ELF-1 (cell line): Measurements from ENCODE around the gene MYO7B.
A peak's percentile ranks its signal among the peaks of the same experiment; 100 is the strongest.

Source experiments
- DNase-seq: peaks from one replicate; pipeline ENCODE4 v3.0.0-alpha.2; 2016; ENCODE audit warnings: low read depth, low spot score

Gene MYO7B

DNA sequence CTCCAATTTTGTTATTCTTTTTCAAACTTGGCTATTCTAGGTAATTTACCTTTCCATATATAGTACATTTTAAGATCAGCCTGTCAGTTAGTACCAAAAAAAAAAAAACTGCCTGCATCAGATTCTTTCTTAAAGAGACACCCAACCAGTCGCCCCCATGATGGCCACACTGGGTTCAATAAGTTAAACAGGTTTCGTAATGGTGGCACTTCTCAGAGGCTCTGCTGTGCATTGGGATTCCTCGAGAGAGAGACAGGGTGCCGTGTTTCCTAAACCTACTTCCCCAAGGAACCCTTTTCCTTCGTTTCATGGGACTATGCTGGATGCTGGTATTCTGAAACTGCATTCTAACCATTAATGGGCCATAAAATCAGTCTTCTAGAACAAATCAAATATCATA, 37.4 kb downstream of the MYO7B start:
- DNase-seq, result no peak

DNA sequence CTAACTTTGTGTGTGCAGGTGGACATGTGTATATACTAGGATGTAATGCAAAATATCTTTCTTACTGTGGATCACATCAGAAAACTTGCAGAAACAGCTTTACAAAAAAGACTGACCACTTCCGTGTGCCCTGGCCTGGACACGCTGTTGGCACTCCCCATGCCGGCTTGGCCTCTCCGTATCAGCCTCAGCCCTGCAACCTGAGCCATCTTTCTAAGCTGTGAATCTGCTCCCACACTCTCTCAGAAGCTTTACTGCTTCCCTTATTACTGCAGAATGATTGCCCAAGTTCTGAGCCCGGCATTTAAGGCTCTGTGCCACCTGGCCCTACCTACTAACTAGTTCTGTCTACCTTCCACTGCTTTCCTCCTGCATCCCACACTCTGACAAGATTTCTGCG, 37.8 kb downstream of the MYO7B start:
- DNase-seq, result no peak

DNA sequence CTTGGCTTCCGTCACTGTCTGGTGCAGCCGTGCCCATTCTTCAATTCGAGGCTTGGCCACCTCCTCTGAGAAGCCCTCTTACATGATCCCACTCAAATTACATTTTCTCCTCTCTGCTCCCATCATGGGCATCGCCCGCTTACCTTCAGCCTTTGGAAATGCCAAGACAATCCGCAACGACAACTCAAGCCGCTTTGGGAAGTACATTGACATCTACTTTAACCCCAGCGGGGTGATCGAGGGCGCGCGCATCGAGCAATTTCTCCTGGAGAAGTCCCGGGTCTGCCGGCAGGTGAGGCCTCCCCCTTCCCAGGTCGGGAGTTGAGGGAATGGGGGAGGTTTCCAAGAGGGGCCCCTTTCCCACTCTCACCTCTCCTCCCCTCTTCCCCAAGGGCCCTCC, 38.3 kb downstream of the MYO7B start:
- no peak for DNase-seq

DNA sequence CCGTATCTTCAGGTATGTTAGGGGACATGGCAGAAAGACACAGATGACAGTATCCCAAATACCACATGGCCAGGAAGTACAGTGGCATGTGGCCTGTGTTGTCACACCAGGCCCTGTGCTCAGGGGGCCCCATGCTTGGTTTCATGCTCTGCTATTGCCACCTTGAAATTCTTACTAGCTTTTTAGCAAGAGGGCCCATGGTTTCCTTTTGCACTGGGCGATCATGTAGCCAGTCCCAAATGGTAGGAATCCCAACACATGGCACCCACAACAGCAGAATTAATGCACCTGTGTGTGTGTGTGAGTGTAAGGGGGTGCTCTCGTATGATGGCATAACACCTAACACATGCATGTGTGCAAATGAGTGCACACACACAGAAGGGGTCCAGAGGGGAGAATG, 39.2 kb downstream of the MYO7B start:
- no peak for DNase-seq

DNA sequence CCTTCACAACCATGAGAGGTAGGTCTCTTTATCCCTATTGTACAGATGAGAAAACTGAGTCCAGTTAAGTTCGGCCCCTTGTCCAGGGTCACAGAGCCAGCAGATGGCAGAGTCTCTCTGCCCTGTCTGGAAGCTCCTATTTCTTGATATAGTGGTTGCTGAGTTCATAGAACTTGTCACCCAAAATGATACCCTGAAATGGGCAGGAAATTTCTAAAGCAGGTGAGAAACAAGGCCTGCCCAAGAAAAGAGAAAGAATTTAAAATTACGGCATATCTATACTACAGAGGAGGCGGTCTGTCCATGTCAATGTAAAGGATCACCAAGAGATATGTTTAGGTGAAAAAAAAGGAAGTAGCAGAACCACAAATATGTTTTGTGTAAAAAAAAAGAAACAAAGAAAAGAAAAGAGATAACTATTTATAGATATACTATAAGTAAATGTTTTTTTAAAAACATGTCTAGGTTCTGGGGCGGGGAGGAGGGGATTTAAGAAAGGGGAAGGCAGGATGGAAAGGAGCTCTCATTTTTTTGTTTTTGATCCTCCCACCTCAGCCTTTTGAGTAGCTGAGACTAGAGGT, 39.8 kb downstream of the MYO7B start:
- DNase-seq, result no peak

DNA sequence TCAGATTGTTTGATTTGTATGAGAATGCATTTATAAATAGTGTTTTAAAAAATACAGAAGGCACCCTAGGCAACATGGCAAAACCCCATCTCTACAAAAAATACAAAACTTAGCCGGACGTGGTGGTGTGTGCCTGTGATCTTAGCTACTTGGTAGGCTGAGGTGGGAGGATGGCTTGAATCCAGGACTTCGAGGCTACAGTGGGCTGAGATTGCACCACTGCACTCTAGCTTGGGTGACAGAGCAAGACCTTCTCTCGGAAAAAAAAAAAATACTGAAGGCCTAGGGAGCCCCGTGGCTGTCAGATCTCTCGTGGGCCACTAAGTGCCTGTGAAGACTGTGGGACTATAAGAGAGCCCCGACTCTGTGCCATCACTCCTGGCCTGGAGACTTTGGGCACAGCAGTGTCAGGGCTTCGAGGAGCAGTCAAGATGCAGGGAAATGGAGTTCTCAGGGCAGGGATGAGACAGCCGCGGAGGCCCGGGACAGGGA, 40.5 kb downstream of the MYO7B start:
- DNase-seq, result no peak

DNA sequence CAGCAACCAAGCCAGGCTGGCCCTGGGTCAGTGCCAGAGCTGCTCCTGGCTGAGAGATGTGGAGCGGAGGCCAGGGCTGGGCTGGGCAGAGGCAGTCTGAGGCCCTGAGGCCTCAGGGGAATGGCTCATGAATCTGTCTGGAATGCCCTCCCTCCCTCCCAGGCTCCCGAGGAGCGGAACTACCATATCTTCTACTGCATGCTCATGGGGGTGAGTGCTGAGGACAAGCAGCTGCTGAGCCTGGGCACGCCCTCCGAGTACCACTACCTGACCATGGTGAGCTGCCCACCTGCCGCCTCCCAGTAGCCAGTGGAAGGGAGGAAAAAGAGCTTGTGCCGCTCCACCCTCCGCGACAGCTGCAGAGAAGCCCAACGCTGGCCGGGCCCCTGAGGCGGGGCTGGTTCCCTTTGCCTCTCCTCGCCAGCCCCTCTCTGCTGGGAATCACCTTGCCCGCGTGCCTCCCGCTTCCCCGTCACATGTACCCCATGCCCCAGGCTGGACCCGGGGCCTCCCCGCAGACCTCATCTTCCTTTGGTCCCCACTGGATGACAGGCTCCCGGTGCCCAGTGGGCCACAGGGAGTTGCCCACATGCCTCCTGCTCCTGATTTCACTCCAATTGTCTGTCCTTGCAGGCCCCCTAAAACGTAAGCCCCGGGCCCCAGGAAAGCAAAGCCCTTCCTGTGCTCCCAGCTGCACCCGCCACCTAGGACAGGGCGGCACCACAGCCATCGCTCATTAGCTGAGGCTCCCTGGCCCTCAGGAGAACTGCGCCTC, 41.1 kb downstream of the MYO7B start:
- peak; percentile 68 for DNase-seq

DNA sequence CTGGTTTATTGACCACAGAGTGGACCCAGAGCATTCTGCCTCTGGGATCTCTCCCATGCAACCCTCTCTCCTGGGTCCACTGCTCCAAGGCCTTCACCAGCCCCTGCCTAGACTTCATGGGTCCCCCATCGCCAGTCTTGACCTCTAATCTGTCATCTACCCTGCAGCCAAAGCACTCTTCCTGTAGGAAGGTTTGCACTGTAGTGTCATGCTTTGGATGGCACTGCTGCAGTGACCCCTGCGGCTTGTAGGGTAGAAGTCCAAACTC, 41.7 kb downstream of the MYO7B start:
- no peak for DNase-seq

DNA sequence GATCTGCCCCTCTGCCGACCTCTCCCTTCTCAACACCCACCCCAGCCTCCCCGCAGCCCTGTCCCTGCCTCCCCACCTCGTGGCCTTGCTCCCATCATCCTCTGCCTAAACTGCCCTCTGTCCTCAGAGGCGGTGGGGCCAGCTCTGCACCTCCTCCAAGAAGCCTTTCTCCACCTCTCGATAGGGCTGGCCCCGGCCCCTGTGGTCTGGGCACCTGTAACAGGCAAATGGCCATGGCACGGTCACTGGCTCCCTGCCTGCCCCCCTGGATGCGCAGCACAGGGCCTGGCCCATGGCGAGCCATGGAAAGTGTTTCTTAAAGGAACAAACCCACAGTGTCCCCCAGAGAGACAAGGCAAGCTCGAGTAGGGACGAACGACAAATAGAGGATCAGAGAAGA, 42.0 kb downstream of the MYO7B start:
- no peak for DNase-seq

DNA sequence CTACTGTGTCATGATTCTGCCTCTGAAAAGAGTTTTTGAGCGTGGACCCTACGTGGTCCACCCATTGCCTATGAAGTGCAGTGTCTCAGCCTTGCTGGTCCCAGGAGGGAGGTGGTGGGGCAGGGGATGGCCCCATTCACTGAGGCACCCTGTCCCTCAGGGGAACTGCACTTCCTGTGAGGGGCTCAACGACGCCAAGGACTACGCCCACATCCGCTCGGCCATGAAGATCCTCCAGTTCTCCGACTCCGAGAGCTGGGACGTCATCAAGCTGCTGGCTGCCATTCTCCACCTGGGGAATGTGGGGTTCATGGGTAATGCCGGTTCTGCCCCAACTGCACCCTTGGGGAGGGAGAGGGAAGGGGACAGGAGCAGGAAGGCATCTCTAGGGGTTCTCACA, 42.5 kb downstream of the MYO7B start:
- DNase-seq, result no peak

DNA sequence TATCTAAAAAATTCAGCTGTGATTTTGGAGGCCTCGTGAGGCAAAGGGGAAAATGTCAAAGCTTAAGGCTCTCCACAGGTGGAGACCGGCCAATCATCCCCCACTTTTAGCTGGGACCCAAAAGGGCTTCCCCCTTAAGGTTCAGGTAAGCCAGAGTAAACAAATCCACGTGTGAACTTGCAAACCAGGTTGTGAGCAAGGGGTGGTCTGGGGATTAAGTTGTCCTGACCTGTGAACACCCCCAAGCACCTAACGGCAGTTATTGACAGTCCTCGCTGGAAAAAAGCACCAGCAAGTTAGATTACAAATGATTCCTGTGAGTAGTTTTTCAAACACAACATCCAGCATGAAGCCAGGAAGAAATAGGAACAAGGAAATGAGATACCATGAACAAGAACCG, 42.9 kb downstream of the MYO7B start:
- no peak for DNase-seq

DNA sequence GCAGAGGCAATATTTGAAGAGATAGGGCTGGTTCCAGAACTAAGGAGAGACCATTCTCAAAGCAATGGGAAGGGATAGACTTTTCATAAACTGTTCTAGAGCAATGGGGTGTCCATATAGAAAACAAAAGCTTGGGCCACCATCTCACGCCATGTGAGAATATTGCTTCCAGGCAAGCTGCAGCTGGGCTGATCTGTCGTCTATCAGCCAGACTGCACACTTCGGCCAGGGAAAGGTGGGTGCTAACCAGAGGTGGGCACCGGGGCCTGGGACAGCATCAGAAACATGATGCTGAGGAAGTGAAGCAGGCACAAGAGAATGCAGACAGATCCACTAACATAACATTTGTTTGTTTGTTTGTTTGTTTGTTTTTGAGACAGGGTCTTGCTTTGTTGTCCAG, 43.7 kb downstream of the MYO7B start:
- no peak for DNase-seq

DNA sequence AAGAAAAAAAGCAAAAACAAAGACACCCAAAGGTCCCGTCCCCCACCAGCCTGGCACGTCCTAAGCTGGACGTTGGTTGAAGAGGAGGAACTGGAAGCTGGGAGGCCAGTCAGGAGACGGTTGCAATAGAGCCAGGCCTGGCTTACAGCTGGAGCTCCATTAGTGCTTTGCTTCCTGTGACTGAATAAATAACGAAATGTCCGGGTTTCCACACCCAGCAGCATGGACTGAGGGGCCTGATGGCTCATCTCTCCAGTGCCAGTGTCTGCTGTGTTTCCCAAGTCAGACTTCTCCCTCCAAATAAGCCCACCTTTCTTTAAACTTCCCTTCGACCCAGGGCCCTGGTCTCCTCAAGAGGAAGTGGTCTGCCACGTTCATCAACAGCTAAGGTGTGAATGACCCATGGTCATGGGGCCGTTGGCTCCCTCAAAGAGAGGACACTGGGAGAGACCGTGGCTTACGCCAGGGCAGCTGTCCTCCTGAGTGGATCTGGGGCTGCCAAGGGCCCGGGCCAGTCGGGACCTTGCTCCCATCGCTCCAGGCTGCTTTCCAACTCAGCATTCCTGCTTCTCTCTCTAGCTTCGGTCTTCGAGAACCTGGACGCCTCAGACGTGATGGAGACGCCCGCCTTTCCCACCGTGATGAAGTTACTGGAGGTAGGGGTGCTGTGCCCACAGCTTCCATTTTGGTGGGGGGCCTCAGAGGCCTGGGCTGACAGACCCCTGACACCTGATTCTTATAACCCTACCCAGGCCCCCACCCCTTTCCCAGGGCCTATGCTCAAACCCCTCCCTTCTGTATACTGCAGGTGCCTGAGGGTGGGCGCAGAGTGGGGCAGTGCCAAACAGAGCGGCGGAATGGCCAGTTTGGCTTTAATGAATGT, 44.9 kb downstream of the MYO7B start:
- no peak for DNase-seq

DNA sequence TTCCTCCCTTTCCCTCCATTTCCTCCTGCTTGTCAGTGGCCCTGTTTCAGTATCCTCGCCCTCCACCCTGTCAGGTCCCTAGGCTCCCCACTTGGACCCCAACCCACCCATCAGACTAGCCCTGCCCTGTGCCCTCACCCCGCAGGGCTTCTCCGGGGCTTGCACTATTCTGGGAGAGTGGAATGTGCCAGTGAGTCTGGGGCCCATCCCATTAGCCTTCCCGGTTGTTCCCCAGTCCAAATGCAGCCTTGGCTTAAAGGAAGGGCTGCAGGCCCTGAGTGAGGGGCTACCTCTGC, 45.5 kb downstream of the MYO7B start:
- DNase-seq, result no peak

DNA sequence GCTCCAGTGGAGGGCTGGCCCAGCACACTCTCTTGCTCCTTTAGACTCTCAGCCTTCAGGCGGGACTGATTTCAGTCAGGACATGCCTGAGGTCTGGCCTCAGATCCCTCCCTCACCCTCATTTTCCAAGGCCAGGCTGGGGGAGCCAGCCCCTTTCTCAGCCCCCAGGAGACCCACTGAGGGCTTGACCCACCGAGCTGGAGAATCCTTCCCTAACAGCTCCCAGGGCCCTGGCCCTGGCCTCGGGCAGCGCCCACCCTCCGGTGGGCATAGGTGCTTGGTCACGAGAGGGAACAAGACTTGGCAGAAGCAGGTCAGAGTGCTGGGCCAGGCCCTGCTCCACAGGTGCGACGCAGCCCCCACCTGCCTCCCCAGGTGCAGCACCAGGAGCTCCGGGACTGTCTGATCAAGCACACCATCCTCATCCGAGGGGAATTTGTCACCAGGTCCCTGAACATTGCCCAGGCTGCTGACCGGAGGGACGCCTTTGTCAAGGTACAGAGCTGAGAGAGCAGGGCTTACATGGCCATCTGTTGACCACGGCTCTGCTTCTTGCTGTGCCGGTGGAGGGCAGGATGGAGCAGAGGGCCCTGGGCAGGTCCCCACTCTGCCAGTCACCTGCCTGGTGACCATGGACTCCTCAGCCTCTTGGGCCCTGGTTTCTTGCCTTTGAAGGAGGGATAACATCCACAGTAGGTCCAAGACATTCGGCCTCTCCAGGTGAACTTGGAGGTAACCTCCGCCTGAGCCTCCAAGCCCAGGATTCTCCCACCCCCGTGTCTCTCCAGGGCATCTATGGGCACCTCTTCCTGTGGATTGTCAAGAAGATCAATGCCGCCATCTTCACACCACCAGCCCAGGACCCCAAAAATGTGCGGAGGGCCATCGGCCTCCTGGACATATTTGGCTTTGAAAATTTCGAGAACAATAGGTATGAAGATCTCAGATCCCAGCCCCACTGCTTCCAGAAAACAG, 46.3 kb downstream of the MYO7B start:
- no peak for DNase-seq

DNA sequence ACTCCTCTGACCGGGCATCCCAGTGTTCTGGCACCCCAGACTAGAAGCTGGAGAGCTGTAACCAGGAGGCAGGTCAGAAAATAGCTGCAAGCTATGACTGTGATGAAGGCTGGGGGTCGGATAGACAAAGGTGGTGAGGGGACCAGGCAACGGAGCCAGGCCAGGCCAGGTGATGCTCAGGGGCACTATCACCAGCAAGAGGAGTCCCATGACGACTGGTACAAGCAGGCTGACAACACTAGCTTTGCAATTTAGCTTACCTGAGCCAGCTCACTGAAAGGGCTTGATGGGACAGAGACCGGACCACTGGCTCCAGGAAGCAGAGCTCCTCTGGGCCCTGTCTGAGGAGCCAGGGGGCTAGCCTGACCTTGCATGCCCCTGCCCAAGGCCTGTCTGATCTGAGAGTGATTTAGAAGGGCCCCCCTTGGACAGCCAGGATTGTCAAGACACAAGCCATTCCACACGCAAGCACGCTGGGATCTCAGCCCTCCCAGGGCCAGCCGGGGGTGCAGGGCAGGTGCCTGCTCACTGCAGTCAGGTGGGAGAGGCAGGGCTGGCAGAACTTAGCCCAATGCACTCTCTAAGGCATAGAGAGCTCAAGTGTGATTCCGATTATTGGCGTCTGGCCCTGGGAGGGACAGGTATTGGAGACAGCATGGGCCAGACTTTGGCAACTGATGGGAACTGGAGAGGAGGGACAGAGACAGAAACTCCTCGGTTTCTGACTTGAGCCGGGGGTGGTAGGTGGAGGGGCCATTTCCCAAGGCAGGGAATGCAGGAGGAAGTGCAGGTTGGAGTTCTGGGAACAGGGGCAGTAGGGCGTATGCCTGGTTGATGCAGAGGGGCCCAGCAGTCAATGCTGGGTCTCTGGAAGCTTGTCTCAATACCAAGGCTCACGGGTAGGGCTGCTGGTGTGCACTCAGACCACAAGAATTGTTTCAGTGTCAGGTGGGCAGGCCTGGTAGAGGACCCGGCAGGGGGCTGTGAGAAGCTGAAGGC, 47.7 kb downstream of the MYO7B start:
- no peak for DNase-seq

DNA sequence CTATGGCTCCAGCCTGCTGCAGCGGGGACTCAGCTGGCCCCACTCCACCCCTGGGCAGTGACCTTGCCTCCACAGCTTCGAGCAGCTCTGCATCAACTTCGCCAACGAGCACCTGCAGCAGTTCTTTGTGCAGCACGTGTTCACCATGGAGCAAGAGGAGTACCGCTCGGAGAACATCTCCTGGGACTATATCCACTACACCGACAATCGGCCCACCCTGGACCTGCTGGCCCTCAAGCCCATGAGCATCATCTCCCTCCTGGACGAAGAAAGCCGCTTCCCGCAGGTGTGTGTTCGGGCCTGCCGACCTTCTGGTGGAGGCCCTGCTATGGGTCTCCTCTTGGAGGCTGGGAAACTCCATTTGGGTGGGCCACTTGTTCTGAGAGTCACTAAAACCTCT, 48.6 kb downstream of the MYO7B start:
- DNase-seq, result no peak

DNA sequence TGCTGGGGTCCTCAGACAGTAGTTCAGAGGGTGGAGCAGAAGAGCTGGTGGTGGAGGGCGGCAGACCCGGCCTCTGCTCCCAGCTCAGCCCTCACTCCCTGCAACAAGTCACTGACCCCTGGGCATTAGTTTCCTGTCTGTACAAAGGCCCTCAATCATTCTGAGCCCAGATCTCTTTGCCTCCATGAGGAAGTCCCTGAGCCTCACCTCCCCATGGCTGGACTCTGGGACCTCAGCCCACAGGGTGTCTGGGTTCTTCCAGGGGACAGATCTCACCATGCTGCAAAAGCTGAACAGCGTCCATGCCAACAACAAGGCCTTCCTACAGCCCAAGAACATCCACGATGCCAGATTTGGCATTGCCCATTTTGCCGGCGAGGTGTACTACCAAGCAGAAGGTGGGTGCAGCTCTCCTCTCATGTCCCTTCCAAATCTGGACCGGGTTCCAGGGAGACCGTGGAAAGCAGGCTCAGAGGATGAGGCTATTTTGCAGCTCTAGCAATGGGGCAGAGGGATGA, 49.1 kb downstream of the MYO7B start:
- no peak for DNase-seq

DNA sequence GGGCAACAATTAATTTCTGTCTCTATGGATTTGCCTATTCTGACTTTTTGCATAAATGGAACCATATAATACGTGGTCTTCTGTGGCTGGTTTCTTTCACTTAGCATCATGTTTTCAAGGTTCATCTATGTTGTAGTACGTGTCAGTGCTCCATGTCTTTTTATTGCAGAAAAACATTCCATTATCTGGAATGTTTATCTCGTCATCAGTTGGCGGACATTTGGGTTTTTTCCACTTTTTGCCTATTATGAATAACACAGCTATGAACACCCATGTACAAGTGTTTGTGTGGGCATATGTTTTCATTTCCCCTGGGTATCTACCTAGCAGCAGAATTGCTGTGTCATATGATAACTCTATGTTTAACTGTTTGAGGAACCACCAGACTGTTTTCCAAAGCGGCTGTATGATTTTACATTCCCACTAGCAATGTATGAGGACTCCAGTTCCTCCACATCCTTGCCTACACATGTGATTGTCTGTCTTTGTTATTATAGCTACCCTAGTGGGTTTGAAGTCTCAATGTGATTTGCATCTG, 49.9 kb downstream of the MYO7B start:
- DNase-seq, result no peak

DNA sequence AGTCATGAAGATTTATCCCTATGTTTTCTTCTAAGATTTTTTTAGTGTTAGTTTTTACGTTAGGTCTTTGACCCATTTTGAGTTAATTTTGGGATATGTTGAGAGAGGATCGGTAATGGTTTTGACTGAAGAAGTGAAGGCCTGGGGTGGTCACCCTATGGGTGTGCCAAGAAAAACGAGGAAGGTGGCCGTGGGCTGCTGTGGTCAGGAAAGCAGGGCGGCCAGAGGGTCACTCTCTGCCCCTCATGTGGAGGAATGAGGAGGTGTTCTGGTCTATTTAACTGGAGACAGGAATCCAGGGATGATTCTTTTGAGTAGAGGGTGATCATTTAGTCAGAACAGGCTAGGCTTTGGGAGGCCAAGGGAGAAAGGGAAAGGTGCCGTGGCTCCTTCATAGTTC, 50.7 kb downstream of the MYO7B start:
- DNase-seq, result no peak
